GM18517 (cell line): ENCODE results near the gene ASB2.

Experiments
- ATAC-seq: cut with Tn5 transposase; IDR thresholded peaks from one replicate; pipeline ENCODE4 v1.9.1; 2021; ENCODE audit warnings: mild to moderate bottlenecking, moderate library complexity; ENCODE audit not compliant: unreplicated experiment

ASB2 gene

GRCh38 chr14:93962701-93963601 lies 13.4 kb downstream of the ASB2 start:
- ATAC-seq, result peak; percentile 50

GRCh38 chr14:93961620-93962019 lies 14.8 kb downstream of the ASB2 start:
- ATAC-seq, result no peak

GRCh38 chr14:93960774-93961438 lies 15.5 kb downstream of the ASB2 start:
- ATAC-seq, result no peak

- ATAC-seq, result no peak
Observed at GRCh38 chr14:93960108-93960475, 16.3 kb downstream of the ASB2 start.

GRCh38 chr14:93959239-93960107 lies 16.9 kb downstream of the ASB2 start:
- peak; percentile 76 for ATAC-seq

- no peak for ATAC-seq
Observed at GRCh38 chr14:93958567-93959238, 17.7 kb downstream of the ASB2 start.

GRCh38 chr14:93957751-93958566 lies 18.4 kb downstream of the ASB2 start:
- no peak for ATAC-seq

GRCh38 chr14:93957333-93957710 lies 19.0 kb downstream of the ASB2 start:
- no peak for ATAC-seq

- no peak for ATAC-seq
Observed at GRCh38 chr14:93956514-93957332, 19.6 kb downstream of the ASB2 start.

- no peak for ATAC-seq
Observed at GRCh38 chr14:93955850-93956481, 20.4 kb downstream of the ASB2 start.

- no peak for ATAC-seq
Observed at GRCh38 chr14:93954900-93955849, 21.2 kb downstream of the ASB2 start.

GRCh38 chr14:93954516-93954830 lies 21.9 kb downstream of the ASB2 start:
- no peak for ATAC-seq

GRCh38 chr14:93953739-93954515 lies 22.4 kb downstream of the ASB2 start:
- ATAC-seq, result no peak

- ATAC-seq, result no peak
Observed at GRCh38 chr14:93953263-93953662, 23.1 kb downstream of the ASB2 start.

- ATAC-seq, result no peak
Observed at GRCh38 chr14:93952829-93953228, 23.5 kb downstream of the ASB2 start.

- ATAC-seq, result no peak
Observed at GRCh38 chr14:93951635-93952540, 24.5 kb downstream of the ASB2 start.
